Stimulated activated CD4-positive, alpha-beta T cell treated with anti-CD3 and anti-CD28 coated beads, Interleukin-15, amount 100 ng/mL, for 24 hours (primary cell): ENCODE results near the gene GMDS.

Experiments
- DNase-seq: peaks from one replicate; pipeline ENCODE4 v3.0.0-alpha.2; 2020

GMDS gene

DNA sequence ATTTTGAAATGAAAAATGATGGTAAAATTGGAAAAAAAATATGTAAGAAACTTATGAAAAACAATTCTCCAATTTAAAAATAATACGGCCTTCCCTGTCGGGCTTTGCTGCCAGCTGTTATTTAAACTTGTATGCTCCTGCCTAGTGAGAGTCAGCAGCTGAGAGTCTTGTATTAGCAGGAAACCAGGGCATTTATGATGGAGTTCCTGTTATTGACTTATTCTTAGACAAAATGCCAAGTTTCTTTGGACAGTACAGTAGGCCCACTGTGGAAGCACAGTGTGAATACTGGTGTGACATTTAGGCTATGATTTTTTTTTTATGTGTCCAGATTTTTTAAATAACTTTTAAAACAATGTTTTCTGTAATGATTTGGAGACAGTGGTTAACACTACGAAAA, 42.1 kb downstream of the GMDS start:
- no peak for DNase-seq

DNA sequence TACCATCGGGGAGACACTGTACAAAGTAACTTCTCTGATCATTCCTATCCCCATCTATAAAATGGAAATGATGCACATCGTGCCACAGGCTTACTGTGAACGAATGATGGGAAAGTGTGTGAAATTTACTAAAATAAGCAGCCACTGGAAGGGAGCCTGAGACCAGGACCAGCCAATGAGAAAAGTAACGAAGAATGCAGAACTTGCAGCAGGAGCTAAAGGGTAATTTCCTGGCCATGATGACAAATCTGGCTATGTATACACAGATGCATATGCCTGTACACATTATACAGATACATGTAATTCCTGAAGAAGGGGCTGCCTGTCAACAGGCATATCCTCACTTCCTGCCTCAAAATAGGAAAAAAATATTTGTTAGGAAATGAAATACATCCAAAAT, 47.4 kb downstream of the GMDS start:
- no peak for DNase-seq

DNA sequence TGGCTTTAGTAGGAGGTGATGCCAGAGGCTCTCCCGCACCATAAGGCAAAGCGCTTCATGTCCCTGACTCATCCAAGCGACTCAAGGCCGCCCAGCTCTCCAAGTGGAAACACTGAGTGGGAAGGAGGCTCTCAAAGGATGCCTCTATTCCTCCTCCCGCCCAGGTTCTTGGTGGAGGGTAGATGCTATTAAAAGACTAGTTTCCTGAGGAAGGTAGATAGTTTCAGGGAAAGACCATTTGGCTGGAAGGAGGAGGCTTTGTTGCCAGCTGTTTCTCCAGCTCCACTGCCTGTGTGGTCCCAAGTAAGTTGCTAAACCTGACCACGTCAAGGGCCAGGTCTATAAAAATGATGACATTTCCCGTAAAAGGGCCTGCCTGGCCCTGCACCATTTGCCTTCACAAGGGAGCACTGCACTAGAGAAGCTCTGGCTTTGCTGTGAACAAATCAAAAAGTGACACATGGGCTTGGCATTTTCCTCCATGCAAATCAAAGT, 48.2 kb downstream of the GMDS start:
- DNase-seq, result no peak

DNA sequence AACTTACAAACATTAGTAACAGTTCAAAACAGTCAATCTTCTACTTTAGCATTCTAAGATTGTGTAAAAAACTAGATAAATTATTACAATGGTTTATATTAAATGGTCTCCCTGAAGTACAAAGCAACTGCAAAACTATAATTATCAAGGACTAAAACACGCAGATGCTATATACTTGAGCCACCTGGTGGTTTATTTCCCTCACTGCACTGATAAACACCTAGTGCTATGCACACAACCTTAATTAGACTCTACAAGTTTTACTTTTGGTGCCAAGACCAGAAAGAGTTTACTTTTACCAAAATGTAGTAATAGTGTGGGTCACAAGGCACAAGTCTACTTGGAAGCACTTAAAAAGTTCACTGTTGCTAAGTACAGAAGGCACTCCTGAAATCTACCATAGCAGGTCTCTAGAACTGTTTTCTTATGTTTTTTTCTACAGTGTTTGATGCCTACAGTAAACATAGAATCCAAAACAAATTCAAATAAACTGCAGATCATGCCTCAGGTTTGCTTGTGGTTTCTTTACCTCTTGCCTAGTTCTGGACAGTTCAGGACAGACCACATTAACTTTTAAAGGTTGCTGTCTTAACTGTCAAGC, 49.2 kb downstream of the GMDS start:
- DNase-seq, result peak; percentile 26

DNA sequence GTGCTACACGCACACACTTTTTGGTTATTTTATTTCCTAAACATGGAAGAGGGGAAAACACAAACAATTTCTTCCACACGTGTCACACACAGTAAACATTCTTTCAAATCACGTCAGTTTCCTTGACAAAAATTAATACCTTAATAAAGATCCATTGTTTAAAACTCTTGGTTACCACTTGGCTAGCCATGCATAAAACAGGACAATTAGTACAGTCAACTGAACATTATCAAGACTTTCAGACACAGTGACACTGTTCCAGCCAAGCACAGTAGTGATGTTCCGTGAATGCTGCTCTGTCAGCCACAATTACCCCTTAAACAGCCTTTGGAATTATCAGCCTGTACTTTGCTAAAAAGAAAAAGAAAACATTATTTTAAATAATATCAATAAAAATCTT, 50.8 kb downstream of the GMDS start:
- DNase-seq, result no peak

DNA sequence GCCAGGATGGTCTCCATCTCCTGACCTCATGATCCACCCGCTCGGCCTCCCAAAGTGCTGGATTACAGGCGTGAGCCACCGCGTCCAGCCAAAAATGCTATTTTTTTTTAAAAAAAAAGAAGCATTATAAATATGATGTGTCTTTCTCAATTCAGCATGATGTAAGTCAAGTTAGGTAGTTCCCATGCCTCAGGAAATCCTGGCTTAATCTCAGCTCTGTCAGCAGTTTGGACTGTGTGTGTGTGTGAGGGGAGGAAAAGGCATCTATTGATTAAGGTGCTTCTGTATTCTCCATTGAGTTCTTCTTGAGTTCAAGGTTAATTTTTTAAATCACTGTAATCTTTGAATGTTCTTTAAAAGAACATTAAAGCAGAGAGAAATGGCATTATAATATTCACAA, 51.5 kb downstream of the GMDS start:
- DNase-seq, result no peak

DNA sequence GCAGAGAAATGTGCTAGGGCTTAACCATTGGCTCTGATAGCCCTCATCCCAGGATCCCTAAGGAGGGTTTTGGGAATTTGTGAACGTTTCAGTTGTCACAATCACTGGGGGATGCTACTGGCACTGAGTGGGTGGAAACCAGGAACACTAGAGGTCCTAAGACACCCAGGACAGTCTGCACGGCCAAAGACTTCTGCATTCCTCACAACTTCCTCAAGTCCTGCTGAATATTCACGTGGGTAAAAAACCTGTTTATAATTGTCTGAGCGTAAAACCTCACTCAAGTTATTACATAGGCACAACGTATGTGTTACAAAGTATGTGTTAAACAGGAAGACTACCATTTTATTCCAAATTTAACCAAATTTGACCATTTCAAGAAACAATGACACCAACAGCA, 52.4 kb downstream of the GMDS start:
- no peak for DNase-seq

DNA sequence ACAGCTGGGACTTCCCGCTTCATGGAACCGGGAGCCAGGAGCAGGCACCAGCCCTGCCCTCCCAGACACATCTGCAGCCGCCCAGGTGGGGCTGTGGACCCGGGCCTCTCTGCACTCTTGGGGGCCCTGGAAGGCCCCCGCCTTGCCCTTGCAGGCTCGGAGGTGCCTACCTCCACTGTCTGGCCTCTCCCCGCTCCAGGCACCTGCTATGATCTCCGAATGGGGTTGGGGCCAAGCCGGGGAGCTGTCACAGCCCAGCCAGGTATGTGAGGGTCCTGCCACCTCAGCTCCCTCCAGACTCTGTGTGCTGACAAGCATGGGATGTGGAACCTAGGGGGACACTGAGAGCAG, 54.0 kb downstream of the GMDS start:
- DNase-seq, result no peak

DNA sequence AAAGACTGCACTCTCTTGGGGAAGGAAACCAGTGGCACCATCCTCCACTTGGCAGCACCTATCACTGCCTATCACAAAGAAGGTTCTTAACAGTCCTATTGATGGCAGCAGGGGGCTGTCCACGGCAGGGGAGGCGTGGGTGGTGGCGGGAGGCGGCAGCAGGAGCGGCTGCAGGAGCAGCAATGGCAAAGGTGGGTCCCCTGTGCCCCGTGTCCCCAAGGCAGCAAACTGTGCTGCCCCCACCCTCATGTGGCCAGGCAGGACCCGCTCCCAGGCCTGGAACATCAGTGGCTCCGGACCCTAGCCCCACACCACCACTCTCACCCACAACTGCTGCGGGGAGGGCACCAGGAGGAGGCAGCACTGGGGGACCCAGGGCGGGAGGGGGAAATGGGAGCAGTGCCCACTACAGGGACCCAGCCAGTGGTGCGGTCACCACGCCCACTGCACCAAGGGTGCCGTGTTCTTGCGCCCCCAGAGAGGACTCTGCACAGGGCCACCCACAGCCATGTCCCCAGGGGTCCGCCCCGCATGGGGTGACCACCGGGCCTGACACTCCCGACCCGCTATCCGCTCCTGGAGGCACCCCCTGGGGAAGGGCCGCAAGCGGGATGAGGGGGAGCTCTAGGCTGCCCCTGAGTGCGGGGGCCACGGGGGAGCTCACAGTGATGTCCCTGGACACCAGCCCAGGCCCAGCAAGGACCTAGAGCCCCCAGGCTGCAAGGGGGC, 54.6 kb downstream of the GMDS start:
- no peak for DNase-seq

DNA sequence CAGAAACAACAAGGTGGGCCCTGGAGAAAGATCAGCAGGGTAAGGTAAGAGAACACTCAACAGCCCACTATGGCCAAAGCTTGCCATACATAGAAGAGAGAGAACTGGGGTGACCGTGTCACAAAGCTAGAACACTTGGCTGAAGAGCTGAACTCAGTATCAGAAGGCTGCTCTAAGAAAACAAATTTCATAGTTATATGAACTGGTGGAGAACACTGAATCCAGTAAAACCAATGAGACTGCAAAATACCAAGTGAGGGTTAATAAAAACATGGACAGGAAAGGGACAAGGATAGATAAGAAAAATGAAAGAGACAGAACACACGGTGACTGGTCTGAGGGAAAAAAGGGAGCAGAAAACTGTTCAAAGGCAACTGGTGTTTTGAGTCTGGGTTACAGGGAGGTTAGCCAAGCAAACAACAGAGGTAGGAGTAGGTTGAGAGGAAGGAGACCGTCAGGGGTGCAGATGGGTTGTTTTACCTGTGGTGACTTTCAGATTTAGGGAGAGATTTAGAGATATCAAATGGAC, 56.5 kb downstream of the GMDS start:
- DNase-seq, result no peak

DNA sequence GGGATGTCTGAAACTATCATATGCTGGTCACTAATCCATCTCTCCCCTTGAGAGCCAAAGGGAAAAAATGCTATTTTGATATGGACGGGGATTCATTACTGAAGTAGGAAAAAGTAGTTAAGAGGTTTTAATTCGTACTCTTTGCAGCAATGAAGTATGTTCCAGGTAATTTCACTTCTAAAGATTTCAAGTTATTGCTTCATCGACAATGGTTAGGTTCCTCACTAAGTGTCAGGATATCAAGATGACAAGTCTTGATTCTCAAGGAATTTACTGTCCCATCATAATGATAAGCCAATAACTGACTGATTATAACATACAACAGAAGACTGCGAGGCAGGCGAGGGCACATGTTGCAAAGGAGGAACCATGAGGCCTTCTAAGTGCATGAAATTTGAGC, 57.0 kb downstream of the GMDS start:
- DNase-seq, result no peak

DNA sequence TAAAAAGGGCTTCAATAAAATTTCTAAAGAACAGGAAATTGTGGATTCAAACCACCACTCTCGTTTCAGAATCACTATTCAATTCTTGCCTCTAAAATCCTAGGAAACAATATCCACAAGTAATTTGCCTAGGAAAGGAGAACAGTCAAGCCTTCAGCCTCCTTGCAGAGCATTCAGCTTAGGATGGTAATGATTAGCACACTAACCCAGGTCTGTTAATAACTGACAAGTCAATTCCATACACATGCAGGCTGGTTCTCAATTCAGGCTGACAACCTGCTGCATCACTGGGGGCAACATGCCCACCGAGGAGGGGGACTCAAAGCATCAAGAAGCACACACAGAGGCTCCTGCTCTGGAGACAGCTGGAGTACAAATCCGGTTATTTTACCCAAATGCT, 57.6 kb downstream of the GMDS start:
- no peak for DNase-seq

DNA sequence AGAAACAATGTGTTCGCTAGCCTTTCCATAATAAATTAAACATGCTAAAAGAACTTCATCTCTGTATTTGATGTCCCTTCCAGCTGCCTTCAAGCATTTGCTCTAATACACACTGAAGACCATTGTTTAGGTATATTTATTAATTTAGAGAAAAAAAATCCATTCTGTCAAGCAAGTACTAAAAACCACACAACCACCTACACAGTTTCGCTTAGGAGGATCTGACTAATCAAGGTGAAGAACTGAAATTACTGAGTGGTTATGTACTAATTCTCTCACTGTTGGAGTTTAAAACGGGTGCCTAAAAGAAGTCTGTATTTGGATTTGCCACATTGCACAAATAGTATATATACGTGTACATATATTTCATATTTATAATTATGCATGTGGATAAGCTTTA, 58.9 kb downstream of the GMDS start:
- DNase-seq, result peak; percentile 35

DNA sequence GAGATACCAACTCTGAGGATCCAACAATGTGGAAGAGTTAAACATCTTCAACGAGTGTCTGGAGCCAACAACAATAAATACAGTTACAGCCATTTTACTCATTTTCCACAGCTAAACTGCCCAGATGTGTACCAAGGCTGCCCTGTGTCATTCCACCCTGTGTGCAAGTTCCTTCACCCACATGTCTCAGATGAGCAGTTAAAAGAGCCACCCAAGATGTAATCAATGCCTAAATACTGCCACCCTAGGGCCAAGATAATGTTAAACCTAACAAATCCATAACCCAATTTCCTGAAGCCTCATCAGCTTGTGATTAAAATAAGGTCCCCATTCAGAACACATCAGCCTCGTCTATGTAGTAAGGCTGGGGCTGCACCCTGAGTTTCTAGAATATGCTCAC, 59.9 kb downstream of the GMDS start:
- no peak for DNase-seq

DNA sequence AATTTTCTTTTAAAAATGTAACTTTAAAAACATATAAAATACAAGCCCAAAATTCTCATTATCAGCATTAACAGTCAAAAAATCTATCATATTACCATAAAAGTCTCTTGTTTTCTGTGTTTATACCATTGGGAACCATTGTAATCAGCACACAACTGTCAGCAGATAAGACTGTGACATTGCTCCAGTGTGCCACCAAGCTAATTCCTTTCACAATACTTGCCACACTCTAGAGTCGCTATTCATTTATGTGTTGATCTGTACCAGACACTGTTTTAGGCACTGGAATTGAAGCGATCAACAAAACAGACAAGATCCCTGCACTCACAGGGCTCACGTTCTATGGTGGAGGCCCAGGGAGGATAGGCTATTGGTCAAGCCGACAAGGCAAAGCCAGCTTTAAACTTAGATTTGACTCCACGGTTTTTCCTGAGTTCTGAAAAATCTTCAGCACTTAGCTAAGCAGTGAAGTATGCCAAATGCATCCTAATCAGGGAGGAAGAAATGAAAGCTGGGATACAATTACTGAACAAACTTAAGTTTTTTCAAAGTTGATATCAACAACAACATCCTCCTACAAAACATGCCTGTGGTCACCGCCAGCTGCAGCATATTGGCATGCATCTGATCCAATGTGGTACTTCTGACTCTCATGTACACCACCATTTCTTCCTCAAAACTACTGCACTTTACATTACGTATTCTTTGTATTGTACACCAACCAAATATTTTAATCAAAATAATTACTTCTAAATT, 60.5 kb downstream of the GMDS start:
- no peak for DNase-seq

DNA sequence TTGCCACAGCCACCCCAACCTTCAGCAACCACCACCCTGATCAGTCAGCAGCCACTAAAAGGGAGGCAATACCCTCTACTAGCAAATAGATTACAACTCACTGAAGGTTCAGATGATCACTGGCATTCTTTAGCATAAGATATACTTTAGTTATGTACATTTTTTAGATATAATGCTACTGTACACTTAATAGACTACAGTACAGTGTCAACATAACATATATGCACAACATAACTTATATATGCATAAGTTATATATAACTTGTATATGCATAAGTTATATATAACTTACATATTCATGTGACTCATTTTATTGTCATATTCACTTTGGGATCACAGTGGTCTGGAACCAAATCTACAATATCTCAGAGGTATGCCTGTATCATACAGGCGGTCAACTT, 61.7 kb downstream of the GMDS start:
- no peak for DNase-seq

DNA sequence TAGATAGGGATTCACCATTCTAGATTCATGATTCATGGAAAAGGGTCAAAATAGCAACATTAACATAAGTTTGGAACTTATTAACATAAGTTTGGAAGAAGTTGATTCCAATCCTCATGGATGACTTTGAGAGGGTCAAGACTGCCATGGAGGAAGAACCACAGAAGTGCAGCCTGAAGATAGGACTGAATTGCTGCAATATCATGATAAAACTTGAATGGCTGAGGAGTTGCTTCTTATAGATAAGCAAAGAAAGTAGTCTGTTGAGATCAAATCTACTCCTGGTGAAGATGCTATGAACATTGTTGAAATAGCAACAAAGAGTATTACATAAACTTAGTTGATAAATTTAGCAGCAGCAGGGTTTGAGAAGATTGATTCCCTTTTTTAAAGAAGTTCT, 62.2 kb downstream of the GMDS start:
- DNase-seq, result no peak

DNA sequence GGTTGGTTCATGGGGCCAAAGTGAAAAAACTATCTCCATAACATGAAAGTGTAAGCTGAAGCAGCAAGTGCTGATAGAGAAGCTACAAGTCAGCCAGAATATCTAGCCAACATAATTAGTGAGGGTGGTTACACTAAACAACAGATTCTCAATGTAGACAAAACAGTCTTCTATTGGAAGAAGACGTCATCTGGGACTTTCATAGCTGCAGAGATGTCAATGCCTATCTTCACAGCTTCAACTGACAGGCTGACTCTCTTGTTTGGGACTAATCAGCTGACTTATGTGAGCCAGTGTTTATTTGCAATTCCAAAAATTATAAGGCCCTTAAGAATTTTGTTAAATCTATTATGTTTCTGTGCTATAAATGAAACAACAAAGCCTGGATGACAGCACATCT, 63.2 kb downstream of the GMDS start:
- DNase-seq, result no peak

DNA sequence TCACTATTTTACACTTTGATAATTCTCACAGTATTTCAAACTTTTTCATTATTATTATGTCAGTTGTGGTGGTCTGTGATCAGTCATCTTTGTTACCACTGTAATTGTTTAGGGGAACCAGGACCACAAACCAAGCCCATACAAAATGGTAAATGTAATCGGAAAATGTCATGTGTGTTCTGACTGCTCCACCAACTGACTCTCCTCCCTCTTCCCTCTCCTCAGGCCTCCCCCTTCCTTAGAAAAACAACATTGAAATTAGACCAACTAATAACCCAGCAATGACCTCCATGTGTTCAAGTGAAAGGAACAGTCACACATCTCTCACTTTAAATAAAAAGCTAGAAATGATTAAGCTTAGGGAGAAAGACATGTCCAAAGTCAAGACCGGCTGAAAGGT, 63.8 kb downstream of the GMDS start:
- no peak for DNase-seq

DNA sequence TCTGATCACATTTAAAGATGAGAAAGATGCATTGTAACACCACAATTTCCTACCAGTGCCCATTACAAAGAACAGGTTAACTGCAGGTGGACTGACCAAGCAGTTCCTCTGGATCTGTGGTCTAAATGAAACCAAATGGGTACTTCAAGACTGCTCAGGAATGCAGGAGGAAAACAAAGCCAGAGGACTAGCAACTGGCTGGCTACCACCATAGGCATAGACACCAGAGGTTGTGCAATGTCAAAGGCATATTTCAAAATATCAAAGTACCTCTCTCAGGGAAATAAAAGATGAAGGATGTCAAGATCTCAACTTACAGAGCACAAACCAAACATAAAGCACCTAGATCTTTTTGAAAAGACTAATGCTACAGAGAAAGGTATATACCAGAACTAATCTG, 65.5 kb downstream of the GMDS start:
- no peak for DNase-seq

DNA sequence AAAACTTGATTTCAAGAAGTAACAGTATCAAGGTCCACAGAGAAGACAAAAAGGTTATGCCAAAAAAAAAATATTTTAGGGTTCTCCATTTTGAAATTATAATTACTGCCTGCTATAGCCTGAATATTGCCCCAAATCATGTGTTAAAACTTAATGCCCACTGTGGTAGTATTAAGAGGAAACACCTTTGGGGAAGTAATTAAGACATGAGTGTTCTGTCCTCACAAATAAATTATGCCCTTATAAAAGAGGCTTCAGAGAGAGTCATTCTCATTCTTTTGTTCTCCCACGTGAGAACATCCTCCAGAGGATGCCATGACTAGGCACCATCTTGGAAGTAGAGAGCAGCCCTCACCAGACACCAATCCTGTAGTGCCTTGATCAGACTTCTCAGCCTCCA, 66.2 kb downstream of the GMDS start:
- no peak for DNase-seq

DNA sequence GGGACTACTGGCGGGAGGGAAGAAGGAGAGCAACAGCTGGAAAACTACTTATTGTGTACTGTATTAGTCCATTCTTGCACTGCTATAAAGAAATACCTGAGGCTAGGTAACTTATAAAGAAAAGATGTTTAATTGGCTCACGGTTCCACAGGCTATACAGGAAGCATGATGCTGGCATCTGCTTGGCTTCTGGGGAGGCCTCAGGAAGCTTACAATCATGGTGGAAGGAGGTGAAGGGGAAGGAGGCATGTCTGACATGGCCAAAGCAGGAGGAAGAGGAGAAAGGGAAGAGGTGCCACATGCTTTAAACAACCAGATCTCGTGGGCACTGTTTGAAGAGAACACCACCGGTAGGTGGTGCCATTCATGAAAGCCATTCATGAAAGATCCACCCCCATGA, 67.3 kb downstream of the GMDS start:
- no peak for DNase-seq

DNA sequence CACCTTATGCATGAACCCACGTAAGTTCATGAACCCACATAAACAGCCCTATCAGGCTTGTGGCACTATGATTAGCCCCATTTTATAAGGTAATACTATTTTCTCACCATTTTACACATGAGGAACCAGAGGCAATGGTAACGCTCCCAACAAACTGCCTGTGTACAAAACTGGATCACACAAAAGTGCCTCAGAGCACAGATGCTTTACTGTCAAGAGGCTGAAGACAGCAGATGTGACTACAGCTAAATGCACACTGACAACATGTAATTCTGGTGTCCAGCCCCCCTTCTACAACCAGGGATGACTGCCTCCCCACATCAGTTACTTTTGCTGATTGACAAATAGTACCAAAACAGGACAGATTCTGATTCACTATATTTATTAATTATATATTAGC, 69.6 kb downstream of the GMDS start:
- no peak for DNase-seq
